ENCODE measurements around the gene ZNF735. TPM values are rescaled to one million over a fixed set of nuclear protein-coding genes. Genes with fewer than 3 reads are reported as not detected.

The ZNF735 gene
- polyA plus RNA-seq, 3 donors, result not detected

- no peaks in the 10 kb centered on the region for H3K27me3 ChIP-seq (ENCODE audit: control insufficient read depth in 2 of 2, insufficient read depth in 2 of 2, low read length in 2 of 2)
- Mint-ChIP-seq H3K4me3 (no peak overlapping the region), H3K36me3 (no peaks in the 10 kb centered on the region), H3K9me3 (peaks cover 11 to 38% (median 18%) of the 10 kb centered on the region in 7 donors), H3K4me1 (no peaks in the 10 kb centered on the region), H3K27me3 (ENCODE audit: low read depth in 3 of 3) (peaks cover 0 to 9% (median 0%) of the 10 kb centered on the region in 3 donors), H3K27ac (no peak overlapping the region)
- no peaks in the 10 kb centered on the region for H3K36me3 ChIP-seq (replicated peaks in 1 of 2; ENCODE audit: control insufficient read depth in 1 of 2, insufficient read depth in 2 of 2, low read length in 2 of 2)
- no peak for TF ChIP-seq CTCF (IDR thresholded peaks at IDR 0.05)
- H4K20me1 ChIP-seq (ENCODE audit: insufficient read depth, low read length), result no peaks in the 10 kb centered on the region
- no peak overlapping the region for H3K4me2 ChIP-seq (replicated peaks; ENCODE audit: extremely low read depth, low read length, poor library complexity, severe bottlenecking)
- 34% methylated on average over 3 of the region's 4 CpGs for WGBS (ENCODE audit: insufficient coverage)
- peaks cover 23 to 38% of the 10 kb centered on the region in 2 donors for H3K9me3 ChIP-seq (replicated peaks in 1 of 2; ENCODE audit: control insufficient read depth in 1 of 2, insufficient read depth in 1 of 2, low read length in 2 of 2)
- H3K9ac ChIP-seq (ENCODE audit: insufficient read depth, low read length, poor library complexity, severe bottlenecking), result no peak overlapping the region
- no peak overlapping the region for H3K4me3 ChIP-seq (replicated peaks in 1 of 3; ENCODE audit: low read depth in 2 of 3, low read length in 3 of 3)
- H2AFZ ChIP-seq (ENCODE audit: insufficient read depth, low read depth, low read length, poor library complexity, severe bottlenecking), result no peak overlapping the region
- H3K79me2 ChIP-seq (ENCODE audit: insufficient read depth, low read length), result no peaks in the 10 kb centered on the region
- no peak overlapping the region for H3K27ac ChIP-seq (ENCODE audit: low read depth in 1 of 2, low read length in 2 of 2)
- intact Hi-C loops (cut with micrococcal nuclease), result loop anchor here in 1 of 2 donors (5.0 kb wide), 1 partner anchor 436 kb away; no protein-coding TSS in a partner anchor
- H3K4me1 ChIP-seq (ENCODE audit: control insufficient read depth in 1 of 2, insufficient read depth in 2 of 2, low read length in 2 of 2), result no peaks in the 10 kb centered on the region
- no peak for DNase-seq
Measured at GRCh38 chr7:64180989-64181388, 26.0 kb upstream of the ZNF735 start.

DNA sequence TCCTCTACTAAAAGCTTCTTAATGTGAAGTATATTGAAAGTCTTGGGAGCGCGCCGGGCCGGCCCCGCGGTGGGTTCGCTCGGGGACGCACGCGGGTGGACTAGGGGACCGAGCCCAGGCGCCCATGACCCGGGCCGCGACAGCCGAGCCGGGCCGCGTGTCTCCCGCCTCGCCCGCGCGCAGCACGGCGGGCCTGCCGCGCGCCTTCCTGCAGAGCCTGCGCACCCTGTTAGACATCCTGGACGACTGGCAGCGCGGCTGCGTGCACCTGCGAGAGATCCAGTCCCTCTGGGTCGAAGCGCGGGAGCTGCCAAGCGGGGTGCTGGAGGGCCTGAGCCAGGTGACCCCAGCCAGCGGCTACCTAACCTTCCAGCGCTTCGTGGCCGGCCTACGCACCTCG, 25.4 kb upstream of the ZNF735 start:
- H3K9me3 ChIP-seq (replicated peaks in 1 of 2; ENCODE audit: control insufficient read depth in 1 of 2, insufficient read depth in 1 of 2, low read length in 2 of 2), result peaks cover 23 to 37% of the 10 kb centered on the region in 2 donors

More for the DNA sequence above, 25.4 kb upstream of the ZNF735 start:
- Histone ChIP-seq H3K4me2 (replicated peaks; ENCODE audit: extremely low read depth, low read length, poor library complexity, severe bottlenecking) (no peak overlapping the region), H3K79me2 (ENCODE audit: insufficient read depth, low read length) (no peaks in the 10 kb centered on the region), H3K9ac (ENCODE audit: insufficient read depth, low read length, poor library complexity, severe bottlenecking) (no peak overlapping the region), H2AFZ (ENCODE audit: insufficient read depth, low read depth, low read length, poor library complexity, severe bottlenecking) (no peak overlapping the region), H3K4me1 (ENCODE audit: control insufficient read depth in 1 of 2, insufficient read depth in 2 of 2, low read length in 2 of 2) (no peaks in the 10 kb centered on the region), H3K36me3 (replicated peaks in 1 of 2; ENCODE audit: control insufficient read depth in 1 of 2, insufficient read depth in 2 of 2, low read length in 2 of 2) (no peaks in the 10 kb centered on the region), H3K27ac (ENCODE audit: low read depth in 1 of 2, low read length in 2 of 2) (no peak overlapping the region), H3K4me3 (replicated peaks in 1 of 3; ENCODE audit: low read depth in 2 of 3, low read length in 3 of 3) (no peak overlapping the region), H4K20me1 (ENCODE audit: insufficient read depth, low read length) (no peaks in the 10 kb centered on the region), H3K27me3 (ENCODE audit: control insufficient read depth in 2 of 2, insufficient read depth in 2 of 2, low read length in 2 of 2) (no peaks in the 10 kb centered on the region)
- no peak for DNase-seq
- H3K9me3 Mint-ChIP-seq, result peaks cover 11 to 37% (median 20%) of the 10 kb centered on the region in 7 donors
- TF ChIP-seq CTCF (IDR thresholded peaks at IDR 0.05), result no peak
- no peaks in the 10 kb centered on the region for H3K4me1 Mint-ChIP-seq
- intact Hi-C loops (cut with micrococcal nuclease), result loop anchor here in 1 of 2 donors (5.0 kb wide), 1 partner anchor 436 kb away; no protein-coding TSS in a partner anchor
- no peaks in the 10 kb centered on the region for H3K36me3 Mint-ChIP-seq
- 35% methylated on average over 43 of the region's 46 CpGs for WGBS (ENCODE audit: insufficient coverage)
- H3K27me3 Mint-ChIP-seq (ENCODE audit: low read depth in 3 of 3), result peaks cover 0 to 9% (median 0%) of the 10 kb centered on the region in 3 donors
- no peak overlapping the region for H3K4me3 Mint-ChIP-seq
- no peak overlapping the region for H3K27ac Mint-ChIP-seq

All from CD14-positive monocyte (primary cell).